ENCODE data around the gene GNRH2. TPM values are rescaled to one million over a fixed set of nuclear protein-coding genes. Genes with fewer than 3 reads are reported as not detected.

GNRH2 gene
- total RNA-seq, 1 donor from 2014 or later = not detected

DNA sequence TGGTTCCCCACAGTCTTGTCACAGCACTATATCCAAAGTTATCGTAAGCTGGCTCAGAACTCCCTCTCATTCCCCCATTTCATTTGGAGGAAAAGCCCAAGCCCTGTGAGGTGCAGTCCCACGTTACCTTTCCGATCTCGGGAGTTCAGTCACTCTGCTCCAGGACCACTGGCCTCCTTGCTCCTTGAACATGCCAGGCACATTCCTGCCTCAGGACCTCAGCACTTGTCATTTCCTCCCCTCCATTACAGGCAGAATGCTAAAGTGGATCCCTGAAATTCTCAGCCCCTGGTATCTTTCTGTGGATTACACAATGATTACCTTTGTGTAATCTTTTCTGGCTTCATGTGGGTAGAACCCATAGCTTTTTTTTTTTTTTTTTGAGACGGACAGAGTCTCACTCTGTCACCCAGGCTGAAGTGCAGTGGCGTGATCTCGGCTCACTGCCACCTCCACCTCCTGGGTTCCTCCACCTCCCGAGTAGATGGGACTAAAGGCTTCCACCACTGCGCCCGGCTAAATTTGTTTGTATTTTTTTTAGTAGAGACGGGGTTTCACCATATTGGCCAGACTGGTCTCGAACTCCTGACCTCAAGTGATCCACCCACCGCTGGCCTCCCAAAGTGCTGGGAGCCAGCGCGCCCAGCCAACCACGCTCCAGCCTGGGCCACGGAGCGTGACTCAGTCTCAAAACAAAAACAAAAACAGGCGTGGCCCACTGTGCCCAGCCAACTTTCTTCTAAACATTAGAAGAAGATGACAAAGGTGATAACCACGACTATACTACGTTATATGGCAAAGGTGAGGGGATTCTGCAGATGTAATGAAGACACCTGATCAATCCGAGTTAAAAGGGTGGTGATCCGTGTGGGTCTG lies 24.0 kb downstream of the GNRH2 start:
- TF ChIP-seq, protein P1, sequence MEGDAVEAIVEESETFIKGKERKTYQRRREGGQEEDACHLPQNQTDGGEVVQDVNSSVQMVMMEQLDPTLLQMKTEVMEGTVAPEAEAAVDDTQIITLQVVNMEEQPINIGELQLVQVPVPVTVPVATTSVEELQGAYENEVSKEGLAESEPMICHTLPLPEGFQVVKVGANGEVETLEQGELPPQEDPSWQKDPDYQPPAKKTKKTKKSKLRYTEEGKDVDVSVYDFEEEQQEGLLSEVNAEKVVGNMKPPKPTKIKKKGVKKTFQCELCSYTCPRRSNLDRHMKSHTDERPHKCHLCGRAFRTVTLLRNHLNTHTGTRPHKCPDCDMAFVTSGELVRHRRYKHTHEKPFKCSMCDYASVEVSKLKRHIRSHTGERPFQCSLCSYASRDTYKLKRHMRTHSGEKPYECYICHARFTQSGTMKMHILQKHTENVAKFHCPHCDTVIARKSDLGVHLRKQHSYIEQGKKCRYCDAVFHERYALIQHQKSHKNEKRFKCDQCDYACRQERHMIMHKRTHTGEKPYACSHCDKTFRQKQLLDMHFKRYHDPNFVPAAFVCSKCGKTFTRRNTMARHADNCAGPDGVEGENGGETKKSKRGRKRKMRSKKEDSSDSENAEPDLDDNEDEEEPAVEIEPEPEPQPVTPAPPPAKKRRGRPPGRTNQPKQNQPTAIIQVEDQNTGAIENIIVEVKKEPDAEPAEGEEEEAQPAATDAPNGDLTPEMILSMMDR (IDR thresholded peaks at IDR 0.05) = no peak
- Histone ChIP-seq H3K36me3 (no peaks in the 10 kb centered on the region), H3K27ac (no peak overlapping the region), H3K27me3 (no peaks in the 10 kb centered on the region), H3K9me3 (no peaks in the 10 kb centered on the region), H3K4me3 (no peak overlapping the region), H3K4me1 (peaks cover 0 to 6% of the 10 kb centered on the region in 2 donors)
- no peak for DNase-seq (ENCODE audit: low spot score in 2 of 2)
- intact Hi-C loops (cut with DNase I) = no loop called here

- no peak for DNase-seq (ENCODE audit: low spot score in 2 of 2)
These were observed 24.7 kb downstream of the GNRH2 start for GRCh38 chr20:3068075-3068474.

DNA sequence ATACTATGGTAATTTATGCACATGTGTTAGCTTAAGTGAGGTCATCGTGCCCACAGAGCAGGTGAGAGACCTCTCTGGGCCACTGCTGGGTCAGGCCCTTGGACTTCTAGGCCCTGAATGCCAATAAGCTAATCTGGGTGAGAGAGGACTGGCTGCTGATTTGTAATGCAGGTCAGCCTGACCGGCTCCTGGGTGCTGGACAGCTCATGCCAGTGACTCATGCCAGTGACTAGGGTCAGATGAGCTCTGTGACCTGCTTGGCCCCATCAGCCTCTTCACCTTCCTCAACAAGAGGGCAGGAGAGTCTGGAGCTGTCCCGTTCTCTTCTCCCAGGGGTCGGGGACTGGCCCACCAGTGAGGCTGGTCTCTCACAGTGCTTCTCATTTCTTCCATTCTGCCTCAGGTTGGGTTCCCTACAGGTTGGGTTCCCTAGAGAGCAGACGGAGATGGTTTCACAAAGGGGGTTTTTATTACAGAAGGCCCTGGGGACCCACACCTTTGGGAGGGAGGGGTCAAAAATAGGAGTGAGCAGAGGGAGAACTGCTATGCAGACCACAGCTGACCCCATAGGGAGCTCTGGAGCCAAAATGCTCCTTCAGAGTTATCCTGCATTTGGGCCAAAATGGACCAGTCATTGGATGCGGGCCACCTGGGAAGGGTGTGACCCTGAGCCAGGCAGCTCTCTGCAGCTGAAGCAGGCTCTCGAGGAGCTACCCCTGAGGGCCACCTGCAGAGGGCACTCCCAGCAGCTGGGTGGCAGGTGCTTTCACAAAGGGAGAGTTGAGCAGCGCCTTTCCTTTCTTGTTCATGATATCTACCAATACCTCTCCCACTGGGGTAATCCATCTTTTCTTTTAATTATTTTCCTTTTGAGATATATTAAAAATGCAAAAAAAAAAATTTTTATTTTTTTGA lies 25.8 kb downstream of the GNRH2 start:
- DNase-seq (ENCODE audit: low spot score in 2 of 2) = no peak
- intact Hi-C loops (cut with DNase I) = no loop called here
- TF ChIP-seq, protein P1 (IDR thresholded peaks at IDR 0.05) = no peak

More at GRCh38 chr20:3068075-3068474, 24.7 kb downstream of the GNRH2 start:
- Histone ChIP-seq H3K4me1 (peaks cover 0 to 6% of the 10 kb centered on the region in 2 donors), H3K36me3 (no peaks in the 10 kb centered on the region), H3K9me3 (no peaks in the 10 kb centered on the region), H3K27me3 (no peaks in the 10 kb centered on the region), H3K4me3 (no peak overlapping the region), H3K27ac (no peak overlapping the region)
- TF ChIP-seq, protein P1 (IDR thresholded peaks at IDR 0.05) = no peak
- intact Hi-C loops (cut with DNase I) = no loop called here

DNA sequence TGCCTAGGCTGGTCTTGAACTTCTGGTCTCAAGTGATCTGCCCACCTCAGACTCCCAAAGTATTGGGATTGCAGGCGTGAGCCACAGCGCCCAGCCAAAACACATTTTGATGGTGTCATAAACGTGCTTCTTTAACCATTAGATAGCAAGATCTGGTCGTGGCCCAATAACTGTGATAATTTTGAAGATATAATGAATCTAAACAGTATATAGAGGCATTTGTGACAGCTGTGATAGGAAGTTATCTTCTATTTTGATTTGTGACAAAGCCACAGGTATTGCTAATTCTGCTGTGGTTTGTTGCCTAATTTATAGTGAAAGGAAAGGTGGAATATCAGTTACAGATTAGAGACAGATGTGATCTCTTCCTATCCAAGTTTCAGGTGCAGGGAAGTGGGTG lies 27.3 kb downstream of the GNRH2 start:
- intact Hi-C loops (cut with DNase I) = no loop called here
- H3K4me3 ChIP-seq = no peak overlapping the region
- DNase-seq (ENCODE audit: low spot score in 2 of 2) = no peak
- H3K27ac ChIP-seq = no peak overlapping the region
- H3K9me3 ChIP-seq = no peaks in the 10 kb centered on the region
- no peaks in the 10 kb centered on the region for H3K36me3 ChIP-seq
- no peaks in the 10 kb centered on the region for H3K27me3 ChIP-seq
- TF ChIP-seq, protein P1 (IDR thresholded peaks at IDR 0.05) = no peak
- H3K4me1 ChIP-seq = peaks cover 0 to 6% of the 10 kb centered on the region in 2 donors

More for the DNA sequence above, 25.8 kb downstream of the GNRH2 start:
- H3K4me3 ChIP-seq = no peak overlapping the region
- no peak overlapping the region for H3K27ac ChIP-seq
- H3K4me1 ChIP-seq = peaks cover 0 to 6% of the 10 kb centered on the region in 2 donors
- H3K27me3 ChIP-seq = no peaks in the 10 kb centered on the region
- H3K9me3 ChIP-seq = no peaks in the 10 kb centered on the region
- no peaks in the 10 kb centered on the region for H3K36me3 ChIP-seq

GRCh38 chr20:3071266-3071609 lies 27.8 kb downstream of the GNRH2 start:
- Histone ChIP-seq H3K9me3 (no peaks in the 10 kb centered on the region), H3K27me3 (no peaks in the 10 kb centered on the region), H3K4me1 (peaks cover 0 to 6% of the 10 kb centered on the region in 2 donors), H3K36me3 (no peaks in the 10 kb centered on the region), H3K27ac (no peak overlapping the region), H3K4me3 (peak overlapping the region in 1 of 2 donors; percentile 62)
- intact Hi-C loops (cut with DNase I) = no loop called here
- TF ChIP-seq, protein P1 (IDR thresholded peaks at IDR 0.05) = no peak
- DNase-seq (ENCODE audit: low spot score in 2 of 2) = no peak

All from ascending aorta (tissue), 2 donors.